Cardiac muscle cell (in vitro differentiated cells and primary cell): ENCODE results near the gene CACNA1C. TPM values are rescaled to one million over a fixed set of nuclear protein-coding genes. Genes with fewer than 3 reads are reported as not detected.
"Not testable (repeated sequence)": the region's sequence is repeated elsewhere in the genome, so short reads cannot be mapped to it uniquely, and the experiment has no call there.

ENCODE experiments used
- DNase-seq, 2 donors: peaks; one replicate each; pipeline versions ENCODE4 v3.0.0 to v3.0.0-alpha.2; 2010 to 2017; ENCODE audit warnings: low read depth in 1 of 2, low spot score in 1 of 2
- H3K27ac ChIP-seq: fragments of 200-600 bp; sonication (generic); 2 replicates; pipeline ENCODE4 v1.5.1; 2016
- H3K27me3 ChIP-seq: fragments of 200-600 bp; sonication (generic); 2 replicates; pipeline ENCODE4 v1.6.0; 2016; ENCODE audit warnings: control low read depth
- H3K36me3 ChIP-seq: fragments of 200-600 bp; sonication (generic); 2 replicates; pipeline ENCODE4 v1.5.1; 2016; ENCODE audit warnings: control low read depth
- H3K4me1 ChIP-seq: fragments of 200-600 bp; sonication (generic); 2 replicates; pipeline ENCODE4 v1.8.1; 2017; ENCODE audit warnings: low read depth, mild to moderate bottlenecking, mixed run types
- H3K4me3 ChIP-seq: fragments of 200-600 bp; sonication (generic); 2 replicates; pipeline ENCODE4 v1.5.1; 2016; ENCODE audit warnings: mild to moderate bottlenecking
- H3K9me3 ChIP-seq: fragments of 200-600 bp; sonication (generic); 2 replicates; pipeline ENCODE4 v1.5.1; 2017; ENCODE audit warnings: low read depth, mild to moderate bottlenecking, control low read depth
- polyA plus RNA-seq: library from polyadenylated mRNA; unstranded; fragments of >200 nt; fragmentation: Nextera tagmentation; extraction: Ambion mirVana; gene quantifications from 2 replicates; pipeline ENCODE4 v1.2.1, GENCODE V29; 2016
- total RNA-seq: library from RNA; depleted of rRNA; stranded (reverse); fragments of >200 nt; gene quantifications from 2 replicates; pipeline ENCODE4 v1.2.3, GENCODE V29; 2016
- TF ChIP-seq, protein P1 (sequence below): IDR thresholded peaks from 2 replicates; pipeline ENCODE4 v1.5.1; 2012; ENCODE audit warnings: low read depth, mild to moderate bottlenecking, low read length

Gene CACNA1C
- total and polyA plus RNA-seq, 2 experiments from 2014 or later, result 40.8 to 77.8 TPM

DNA sequence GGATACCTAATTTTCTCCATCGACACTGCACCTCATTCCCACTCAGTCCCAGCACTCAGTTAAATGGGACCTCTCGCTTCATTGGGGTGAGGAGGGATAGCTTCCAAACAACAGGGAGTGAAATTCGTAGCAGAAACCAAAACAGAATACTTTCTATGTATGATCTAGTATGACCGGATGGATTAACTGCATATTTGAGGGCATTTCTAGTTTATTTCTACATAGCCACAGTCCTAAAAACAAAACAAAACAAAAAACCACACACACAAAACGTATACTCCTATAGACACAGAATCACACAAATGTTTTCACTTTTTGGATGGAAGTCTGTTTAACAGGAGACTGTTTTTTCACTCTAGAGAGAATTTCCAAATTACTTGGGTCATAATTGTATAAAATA is 434.5 kb downstream of the CACNA1C start:
- H3K4me1 ChIP-seq, result no peaks in the 10 kb centered on the region
- no peak overlapping the region for H3K27ac ChIP-seq
- TF ChIP-seq, protein P1, sequence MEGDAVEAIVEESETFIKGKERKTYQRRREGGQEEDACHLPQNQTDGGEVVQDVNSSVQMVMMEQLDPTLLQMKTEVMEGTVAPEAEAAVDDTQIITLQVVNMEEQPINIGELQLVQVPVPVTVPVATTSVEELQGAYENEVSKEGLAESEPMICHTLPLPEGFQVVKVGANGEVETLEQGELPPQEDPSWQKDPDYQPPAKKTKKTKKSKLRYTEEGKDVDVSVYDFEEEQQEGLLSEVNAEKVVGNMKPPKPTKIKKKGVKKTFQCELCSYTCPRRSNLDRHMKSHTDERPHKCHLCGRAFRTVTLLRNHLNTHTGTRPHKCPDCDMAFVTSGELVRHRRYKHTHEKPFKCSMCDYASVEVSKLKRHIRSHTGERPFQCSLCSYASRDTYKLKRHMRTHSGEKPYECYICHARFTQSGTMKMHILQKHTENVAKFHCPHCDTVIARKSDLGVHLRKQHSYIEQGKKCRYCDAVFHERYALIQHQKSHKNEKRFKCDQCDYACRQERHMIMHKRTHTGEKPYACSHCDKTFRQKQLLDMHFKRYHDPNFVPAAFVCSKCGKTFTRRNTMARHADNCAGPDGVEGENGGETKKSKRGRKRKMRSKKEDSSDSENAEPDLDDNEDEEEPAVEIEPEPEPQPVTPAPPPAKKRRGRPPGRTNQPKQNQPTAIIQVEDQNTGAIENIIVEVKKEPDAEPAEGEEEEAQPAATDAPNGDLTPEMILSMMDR, result no peak
- H3K36me3 ChIP-seq, result peaks cover 9% of the 10 kb centered on the region
- DNase-seq, result no peak
- H3K27me3 ChIP-seq, result no peaks in the 10 kb centered on the region
- H3K4me3 ChIP-seq, result no peak overlapping the region
- no peaks in the 10 kb centered on the region for H3K9me3 ChIP-seq

DNA sequence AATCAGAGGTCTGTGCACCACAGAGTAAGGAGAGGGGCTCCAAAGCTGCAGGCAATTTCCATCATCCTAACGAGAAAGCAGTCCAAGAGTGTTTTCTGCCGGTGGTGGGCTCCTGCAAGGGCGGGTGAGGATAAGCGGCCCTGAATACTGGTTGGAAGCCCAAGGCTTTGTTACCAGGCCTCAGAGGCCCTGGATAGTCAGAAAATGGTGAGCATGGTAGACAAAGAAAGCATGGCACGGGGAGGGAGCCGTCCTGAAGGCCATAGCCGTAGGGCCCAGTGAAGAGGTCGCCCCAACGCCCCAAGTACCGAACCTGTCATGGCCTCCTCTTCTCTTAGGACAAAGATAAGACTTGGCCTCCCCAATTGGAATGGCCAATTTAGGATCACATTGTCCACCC is 435.3 kb downstream of the CACNA1C start:
- no peaks in the 10 kb centered on the region for H3K9me3 ChIP-seq
- no peak overlapping the region for H3K4me3 ChIP-seq
- no peak for DNase-seq
- no peak overlapping the region for H3K27ac ChIP-seq
- TF ChIP-seq, protein P1, result no peak
- H3K27me3 ChIP-seq, result no peaks in the 10 kb centered on the region
- H3K4me1 ChIP-seq, result no peaks in the 10 kb centered on the region
- peaks cover 9% of the 10 kb centered on the region for H3K36me3 ChIP-seq

DNA sequence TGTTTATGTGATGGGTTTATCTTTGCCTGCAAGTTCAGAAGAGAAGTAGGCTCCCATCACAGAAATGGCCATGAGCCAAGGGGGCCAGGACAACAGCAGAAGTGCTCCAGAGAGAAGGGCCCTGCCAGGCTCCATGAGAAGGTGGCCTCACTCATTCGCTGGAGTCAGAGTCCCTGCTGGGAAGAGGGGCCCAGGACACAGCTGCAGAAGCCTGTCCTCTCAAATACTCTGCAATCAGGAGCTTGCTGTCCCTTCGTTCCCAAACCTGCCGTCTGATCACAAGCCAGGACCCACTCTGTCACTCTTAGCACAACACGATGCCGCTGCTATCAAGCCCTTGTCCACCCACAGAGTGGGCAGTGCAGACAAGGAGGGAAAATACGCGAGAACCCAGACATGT is 435.8 kb downstream of the CACNA1C start:
- H3K27me3 ChIP-seq, result no peaks in the 10 kb centered on the region
- no peak for DNase-seq
- no peaks in the 10 kb centered on the region for H3K4me1 ChIP-seq
- no peak overlapping the region for H3K27ac ChIP-seq
- H3K9me3 ChIP-seq, result no peaks in the 10 kb centered on the region
- peaks cover 9% of the 10 kb centered on the region for H3K36me3 ChIP-seq
- TF ChIP-seq, protein P1, result no peak
- H3K4me3 ChIP-seq, result no peak overlapping the region

DNA sequence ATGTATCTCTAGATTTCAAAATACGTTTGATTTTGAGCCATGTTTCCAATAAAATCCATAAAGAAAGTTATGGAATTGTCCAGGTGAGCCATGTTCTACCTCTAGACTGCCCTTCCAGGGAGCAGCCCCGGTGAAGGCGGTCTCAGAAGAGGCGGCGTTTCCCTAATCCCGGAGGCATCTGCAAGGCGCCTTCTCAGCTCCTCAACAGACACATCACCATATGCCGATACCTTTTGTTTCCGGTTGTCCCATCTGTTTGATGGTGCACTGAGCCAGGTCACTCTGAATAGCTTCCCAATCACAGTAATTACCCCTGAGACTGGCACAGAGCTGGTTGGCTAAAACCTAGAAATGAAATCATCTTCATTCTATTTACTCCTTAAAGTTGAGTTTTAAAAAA is 436.5 kb downstream of the CACNA1C start:
- Histone ChIP-seq H3K9me3 (no peaks in the 10 kb centered on the region), H3K27me3 (no peaks in the 10 kb centered on the region), H3K4me1 (no peaks in the 10 kb centered on the region), H3K36me3 (peaks cover 9% of the 10 kb centered on the region), H3K4me3 (no peak overlapping the region), H3K27ac (no peak overlapping the region)
- TF ChIP-seq, protein P1, result no peak
- no peak for DNase-seq

DNA sequence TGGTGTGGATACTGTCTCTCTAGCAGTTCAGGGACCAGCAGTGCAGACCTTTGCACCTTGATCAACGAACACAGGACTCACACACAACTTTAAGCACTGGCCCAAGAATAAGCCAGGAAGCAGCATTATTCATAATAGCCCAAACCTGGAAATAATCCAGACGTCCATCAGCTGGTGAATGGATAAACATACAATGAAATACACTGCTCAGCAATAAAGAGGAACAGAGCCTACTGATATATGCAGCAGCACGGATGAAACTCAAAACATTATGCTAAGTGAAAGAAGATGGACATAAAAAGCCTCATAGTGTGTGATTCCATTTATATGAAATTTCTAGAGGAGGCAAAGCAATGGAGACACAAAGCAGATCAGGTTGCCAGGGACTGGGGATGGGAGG is 438.0 kb downstream of the CACNA1C start:
- Histone ChIP-seq H3K27ac (no peak overlapping the region), H3K36me3 (peaks cover 9% of the 10 kb centered on the region), H3K4me1 (no peaks in the 10 kb centered on the region), H3K9me3 (no peaks in the 10 kb centered on the region), H3K27me3 (no peaks in the 10 kb centered on the region), H3K4me3 (no peak overlapping the region)
- no peak for DNase-seq
- TF ChIP-seq, protein P1, result no peak

DNA sequence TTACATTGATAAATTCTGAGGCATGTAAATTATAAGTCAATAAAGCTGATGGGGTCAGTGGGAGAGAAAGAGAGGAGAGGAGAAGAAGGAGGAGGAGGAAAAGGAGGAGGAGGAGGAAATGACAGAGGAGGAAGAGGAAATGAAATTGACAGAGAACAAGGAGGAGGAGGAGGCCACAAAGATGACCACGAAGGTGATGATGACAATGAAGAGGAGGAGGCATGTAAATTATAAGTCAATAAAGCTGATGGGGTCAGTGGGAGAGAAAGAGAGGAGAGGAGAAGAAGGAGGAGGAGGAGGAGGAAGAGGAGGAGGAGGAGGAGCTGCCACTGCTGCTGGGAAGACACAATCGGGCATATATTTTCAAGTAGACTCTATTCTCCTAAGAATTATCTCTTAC is 438.6 kb downstream of the CACNA1C start:
- DNase-seq, H3K27me3 ChIP-seq, H3K4me3 ChIP-seq, H3K36me3 ChIP-seq, H3K9me3 ChIP-seq, H3K4me1 ChIP-seq, H3K27ac ChIP-seq: not testable (repeated sequence)
